HepG2 (cell line): ENCODE data around the gene CALM1. TPM values are rescaled to one million over a fixed set of nuclear protein-coding genes. Genes with fewer than 3 reads are reported as not detected.

ENCODE experiments used
- ATAC-seq: fragments of 200-7000 bp; cut with Tn5 transposase; 3 replicates; pipeline ENCODE4 v1.9.1; 2020; ENCODE audit warnings: mild to moderate bottlenecking, moderate library complexity
- BruUV-seq: library from RNA; stranded (reverse); fragments of 400-500 nt; replicated peaks from 2 replicates; lab custom pipeline; 2021; lab: Mats Ljungman, UMichigan
- CTCF ChIA-PET: fragments of 300-600 bp; formaldehyde crosslinking; extraction: SDS; loops from one replicate; lab custom pipeline; 2021; ENCODE audit warnings: low total read pairs, inconsistent platforms, low intra/inter-chr PET ratio; lab: Yijun Ruan, JAX
- POLR2A ChIA-PET: fragments of 350-600 bp; sonication (Branson Sonifier 250); formaldehyde crosslinking; loops from one replicate; lab custom pipeline; 2020; ENCODE audit warnings: antibody characterized with exemption, inconsistent platforms; lab: Yijun Ruan, JAX
- DNase-seq: peaks from one replicate; pipeline ENCODE4 v3.0.0-alpha.2; 2015; ENCODE audit warnings: low spot score
- FAIRE-seq: peaks from 3 replicates; lab custom pipeline; 2011; peaks lifted over from hg19 to GRCh38; lab: Jason Lieb, UNC
- H2AFZ ChIP-seq: one replicate; pipeline ENCODE4 v1.6.1; 2011; ENCODE audit warnings: low read length, inconsistent platforms
- H3K27ac ChIP-seq: fragments of 300-600 bp; 3 replicates; pipeline ENCODE4 v1.8.0; 2011; ENCODE audit warnings: mixed run types, mild to moderate bottlenecking, mixed read lengths, low read length, inconsistent platforms; ENCODE audit not compliant: insufficient read depth; ENCODE audit errors: extremely low read length
- H3K27me3 ChIP-seq, 2 experiments: fragments of 200-600 bp in 1 of 2; 2 replicates in 1 of 2; 3 replicates in 1 of 2; pipeline versions ENCODE4 v1.6.0 to v1.8.0; 2011; ENCODE audit warnings: low read length in 2 of 2, mild to moderate bottlenecking in 2 of 2, moderate library complexity in 2 of 2, inconsistent platforms in 1 of 2; ENCODE audit not compliant: insufficient read depth in 2 of 2, control insufficient read depth in 1 of 2
- H3K36me3 ChIP-seq, 2 experiments: fragments of 200-600 bp in 1 of 2; replicated peaks in 1 of 2; 2 replicates in 1 of 2; 3 replicates in 1 of 2; pipeline versions ENCODE4 v1.5.1 to v1.8.0; 2011; ENCODE audit warnings: low read length in 2 of 2, inconsistent platforms in 1 of 2; ENCODE audit not compliant: insufficient read depth in 2 of 2, control insufficient read depth in 1 of 2
- H3K4me1 ChIP-seq: 2 replicates; pipeline ENCODE4 v1.5.1; 2012; ENCODE audit warnings: low read length, inconsistent platforms; ENCODE audit not compliant: insufficient read depth
- H3K4me2 ChIP-seq: 2 replicates; pipeline ENCODE4 v1.6.0; 2011; ENCODE audit warnings: low read depth, low read length, inconsistent platforms
- H3K4me3 ChIP-seq, 3 experiments: fragments of 200-600 bp in 1 of 3; sonication (generic), shearing (Covaris generic) in 1 of 3; replicated peaks in 1 of 3; 2 replicates each; pipeline ENCODE4 v1.5.1; 2011 to 2016; ENCODE audit warnings: low read length in 3 of 3, inconsistent platforms in 2 of 3, low read depth in 2 of 3, mild to moderate bottlenecking in 2 of 3, control low read depth in 1 of 3, mixed read lengths in 1 of 3; ENCODE audit not compliant: insufficient read depth in 1 of 3
- H3K79me2 ChIP-seq: one replicate; pipeline ENCODE4 v1.6.1; 2011; ENCODE audit warnings: low read length, inconsistent platforms; ENCODE audit not compliant: insufficient read depth
- H3K9ac ChIP-seq: 2 replicates; pipeline ENCODE4 v1.6.0; 2011; ENCODE audit warnings: mild to moderate bottlenecking, low read depth, low read length, inconsistent platforms; ENCODE audit not compliant: insufficient read depth
- H3K9me3 ChIP-seq: 2 replicates; pipeline ENCODE4 v1.5.1; 2012; ENCODE audit warnings: mild to moderate bottlenecking, low read length
- H4K20me1 ChIP-seq: 2 replicates; pipeline ENCODE4 v1.6.0; 2011; ENCODE audit warnings: inconsistent platforms, mild to moderate bottlenecking, low read length, moderate library complexity; ENCODE audit not compliant: insufficient read depth
- DPF2 ChIP-seq: sonication (generic); formaldehyde crosslinking; IDR thresholded peaks from 2 replicates; pipeline ENCODE4 v1.4.0; 2020; ENCODE audit warnings: mild to moderate bottlenecking, low read depth, missing genetic modification reagents, borderline replicate concordance
- FOXJ3 ChIP-seq: sonication (generic); formaldehyde crosslinking; IDR thresholded peaks from 2 replicates; pipeline ENCODE4 v1.4.0; 2020; ENCODE audit warnings: missing genetic modification reagents, mild to moderate bottlenecking, borderline replicate concordance
- HOXA5 ChIP-seq: sonication (generic); formaldehyde crosslinking; IDR thresholded peaks from 2 replicates; pipeline ENCODE4 v1.4.0; 2020; ENCODE audit warnings: missing genetic modification reagents
- JARID2 ChIP-seq: sonication (generic); formaldehyde crosslinking; IDR thresholded peaks from 2 replicates; pipeline ENCODE4 v1.8.1; 2023; ENCODE audit warnings: missing genetic modification reagents, inconsistent platforms; ENCODE audit not compliant: insufficient replicate concordance
- MIER3 ChIP-seq: IDR thresholded peaks from 2 replicates; pipeline ENCODE4 v1.6.1; 2016; ENCODE audit warnings: missing compliant biosample characterization, borderline replicate concordance
- NKX3-1 ChIP-seq: sonication (generic); formaldehyde crosslinking; IDR thresholded peaks from 2 replicates; pipeline ENCODE4 v1.5.0; 2020; ENCODE audit warnings: missing genetic modification reagents
- SMAD1 ChIP-seq: sonication (generic); formaldehyde crosslinking; IDR thresholded peaks from 2 replicates; pipeline ENCODE4 v1.4.0; 2020; ENCODE audit warnings: missing genetic modification reagents, low read depth, mild to moderate bottlenecking, borderline replicate concordance
- TBP ChIP-seq: sonication (generic); formaldehyde crosslinking; IDR thresholded peaks from 2 replicates; pipeline ENCODE4 v1.5.0; 2020; ENCODE audit warnings: missing genetic modification reagents
- TEF ChIP-seq: sonication (generic); formaldehyde crosslinking; IDR thresholded peaks from 2 replicates; pipeline ENCODE4 v1.5.0; 2020; ENCODE audit warnings: missing genetic modification reagents
- ZBTB3 ChIP-seq: sonication (generic); formaldehyde crosslinking; IDR thresholded peaks from 2 replicates; pipeline ENCODE4 v1.4.0; 2020; ENCODE audit warnings: low read depth, mild to moderate bottlenecking, moderate library complexity, missing genetic modification reagents, borderline replicate concordance
- ZBTB49 ChIP-seq: sonication (generic); formaldehyde crosslinking; IDR thresholded peaks from 2 replicates; pipeline ENCODE4 v1.4.0; 2020; ENCODE audit warnings: missing genetic modification reagents, borderline replicate concordance
- ZNF256 ChIP-seq: sonication (generic); formaldehyde crosslinking; conservative IDR thresholded peaks from 2 replicates; pipeline ENCODE4 v1.4.0; 2020; ENCODE audit warnings: missing genetic modification reagents
- ZNF557 ChIP-seq: sonication (generic); formaldehyde crosslinking; IDR thresholded peaks from 2 replicates; pipeline ENCODE4 v1.4.0; 2020; ENCODE audit warnings: missing genetic modification reagents
- ZNF616 ChIP-seq: sonication (generic); formaldehyde crosslinking; IDR thresholded peaks from 2 replicates; pipeline ENCODE4 v1.5.0; 2020; ENCODE audit warnings: low read depth, mild to moderate bottlenecking, missing genetic modification reagents
- ZNF674 ChIP-seq: sonication (generic); formaldehyde crosslinking; IDR thresholded peaks from 2 replicates; pipeline ENCODE4 v1.5.0; 2020; ENCODE audit warnings: low read depth, mild to moderate bottlenecking, missing genetic modification reagents
- ZNF83 ChIP-seq: sonication (generic); formaldehyde crosslinking; IDR thresholded peaks from 2 replicates; pipeline ENCODE4 v1.4.0; 2020; ENCODE audit warnings: missing genetic modification reagents, mild to moderate bottlenecking, borderline replicate concordance
- WGBS: methylation state at CpG from one replicate; pipeline ENCODE4 v1.1.6; 2017; ENCODE audit warnings: low lambda C conversion rate; 5-methylcytosine and 5-hydroxymethylcytosine counted together
- in situ Hi-C: cut with HindIII; loops from 2 replicates; pipeline ENCODE4 v1.10.0; 2017; ENCODE audit warnings: low pct_unique_long_range_greater_than_20kb; ENCODE audit not compliant: extremely low pct_ligation_motif_present
- intact Hi-C: fragments of 100-400 bp; cut with micrococcal nuclease; formaldehyde crosslinking; loops from one replicate; pipeline ENCODE4 v1.10.0; 2022; ENCODE audit not compliant: unreplicated experiment
- polyA plus RNA-seq, 8 experiments: library from polyadenylated mRNA; depleted of rRNA in 3 of 8; stranded (reverse) in 7 of 8; unstranded in 1 of 8; fragments of >200 nt; fragmentation: Illumina TruSeq in 4 of 8; extraction: Trizol in 4 of 8; gene quantifications; 2 replicates each; pipeline versions ENCODE4 v1.2.1 to v1.2.3, GENCODE V29; 2011 to 2016; ENCODE audit warnings: low read depth in 4 of 8, missing spikeins in 1 of 8, mixed read lengths in 1 of 8; ENCODE audit not compliant: insufficient read depth in 1 of 8
- total RNA-seq, 5 experiments: library from RNA; depleted of rRNA; stranded (reverse); fragments of >200 nt; fragmentation: Illumina TruSeq; extraction: Trizol; gene quantifications; 2 replicates each; pipeline ENCODE4 v1.2.3, GENCODE V29; 2016; ENCODE audit warnings: low read depth in 1 of 5

CALM1 gene
- total and polyA plus RNA-seq, 2 of the 13 experiments (the other 11 are each of a cell fraction or from before 2014, with no cell fraction given), result 110 to 238 TPM

GRCh38 chr14:90408713-90409112 lies 11.9 kb downstream of the CALM1 start:
- H3K9me3 ChIP-seq, result no peaks in the 10 kb centered on the region
- CTCF ChIA-PET, result no interaction called here
- no peaks in the 10 kb centered on the region; the same call in 1 of the 2 replicates for H3K4me1 ChIP-seq
- H2AFZ ChIP-seq, result no peak overlapping the region
- in situ Hi-C loops, result loop anchor here (10.0 kb wide), 1 partner anchor 286 kb away; no protein-coding TSS in a partner anchor
- H3K79me2 ChIP-seq, result no peaks in the 10 kb centered on the region
- no peak overlapping the region for H3K27ac ChIP-seq
- FAIRE-seq (no peak), DNase-seq (no peak), ATAC-seq (peak; percentile 48)
- BruUV-seq, result no TSS peak
- POLR2A ChIA-PET, result no interaction called here
- no peak overlapping the region for H3K4me3 ChIP-seq
- WGBS, result 72% methylated on average over 6 of the region's 6 CpGs
- H4K20me1 ChIP-seq, result 0 out of 2 replicates have a peak, but pooled peaks cover 3% of the 10 kb centered on the region
- H3K9ac ChIP-seq, result no peak overlapping the region
- TF ChIP-seq TEF (CRISPR knock-in tag) (no peak), TBP (CRISPR knock-in tag) (no peak), NKX3-1 (CRISPR knock-in tag) (no peak), ZNF616 (CRISPR knock-in tag) (no peak), FOXJ3 (CRISPR knock-in tag) (no peak), ZBTB3 (CRISPR knock-in tag) (no peak), HOXA5 (CRISPR knock-in tag) (no peak)
- peaks cover 8 to 20% of the 10 kb centered on the region in 2 experiments; a peak in 4 of 5 replicates for H3K36me3 ChIP-seq
- no peak overlapping the region for H3K4me2 ChIP-seq
- intact Hi-C loops, result no loop called here
- H3K27me3 ChIP-seq, result no peaks in the 10 kb centered on the region

- H3K27me3 ChIP-seq, result no peaks in the 10 kb centered on the region
- no peak for DNase-seq
- no peak for FAIRE-seq
- H4K20me1 ChIP-seq, result 0 out of 2 replicates have a peak, but pooled peaks cover 3% of the 10 kb centered on the region
- intact Hi-C loops, result no loop called here
- peaks cover 5 to 15% of the 10 kb centered on the region in 2 experiments; a peak in 4 of 5 replicates for H3K36me3 ChIP-seq
- H3K9me3 ChIP-seq, result no peaks in the 10 kb centered on the region
- no TSS peak for BruUV-seq
- in situ Hi-C loops, result loop anchor here (10.0 kb wide), 1 partner anchor 286 kb away; no protein-coding TSS in a partner anchor
- no peaks in the 10 kb centered on the region; the same call in 1 of the 2 replicates for H3K4me1 ChIP-seq
- ChIA-PET CTCF (no interaction called here), POLR2A (no interaction called here)
- WGBS, result 43% methylated on average over 5 of the region's 5 CpGs
- no peak overlapping the region for H3K4me3 ChIP-seq
- H3K79me2 ChIP-seq, result no peaks in the 10 kb centered on the region
- no peak overlapping the region for H3K27ac ChIP-seq
- no peak overlapping the region for H3K9ac ChIP-seq
- peak; percentile 13 for ATAC-seq
- no peak overlapping the region for H2AFZ ChIP-seq
- H3K4me2 ChIP-seq, result no peak overlapping the region
- TF ChIP-seq ZNF83 (CRISPR knock-in tag) (no peak), ZBTB49 (CRISPR knock-in tag) (no peak), ZNF557 (no peak), ZNF256 (CRISPR knock-in tag) (no peak), ZNF674 (CRISPR knock-in tag) (no peak), MIER3 (CRISPR knock-in tag) (no peak), JARID2 (CRISPR knock-in tag) (no peak), SMAD1 (CRISPR knock-in tag) (no peak), DPF2 (CRISPR knock-in tag) (no peak)
These were observed 12.4 kb downstream of the CALM1 start for GRCh38 chr14:90409209-90409730.
